GM21447 (cell line): ENCODE data around the gene GIMAP5.

Source experiments
- ATAC-seq: cut with Tn5 transposase; IDR thresholded peaks from one replicate; pipeline ENCODE4 v1.9.1; 2021; ENCODE audit not compliant: unreplicated experiment

The GIMAP5 gene

GRCh38 chr7:150734254-150734653 lies 3.0 kb upstream of the GIMAP5 start:
- ATAC-seq = no peak

- no peak for ATAC-seq
Observed at GRCh38 chr7:150735596-150736358, 1.4 kb upstream of the GIMAP5 start.

- peak; percentile 14 for ATAC-seq
Observed at GRCh38 chr7:150736864-150737263, 354 bp upstream of the GIMAP5 start.

GRCh38 chr7:150738092-150738491 lies 874 bp downstream of the GIMAP5 start:
- no peak for ATAC-seq

GRCh38 chr7:150738591-150739001 lies 1.4 kb downstream of the GIMAP5 start:
- no peak for ATAC-seq

GRCh38 chr7:150739033-150739432 lies 1.8 kb downstream of the GIMAP5 start:
- no peak for ATAC-seq

GRCh38 chr7:150740053-150740452 lies 2.8 kb downstream of the GIMAP5 start:
- no peak for ATAC-seq

GRCh38 chr7:150742286-150742968 lies 5.2 kb downstream of the GIMAP5 start:
- ATAC-seq = no peak

- no peak for ATAC-seq
Observed at GRCh38 chr7:150744041-150744656, 6.9 kb downstream of the GIMAP5 start.

GRCh38 chr7:150745086-150745485 lies 7.9 kb downstream of the GIMAP5 start:
- ATAC-seq = no peak

GRCh38 chr7:150745876-150746275 lies 8.7 kb downstream of the GIMAP5 start:
- ATAC-seq = no peak

- ATAC-seq = no peak
Observed at GRCh38 chr7:150746921-150747320, 9.7 kb downstream of the GIMAP5 start.

- ATAC-seq = no peak
Observed at GRCh38 chr7:150748376-150748775, 11.2 kb downstream of the GIMAP5 start.

GRCh38 chr7:150751702-150752101 lies 14.5 kb downstream of the GIMAP5 start:
- ATAC-seq = no peak

- ATAC-seq = no peak
Observed at GRCh38 chr7:150753239-150753638, 16.0 kb downstream of the GIMAP5 start.

GRCh38 chr7:150753826-150754603 lies 16.8 kb downstream of the GIMAP5 start:
- ATAC-seq = peak; percentile 43

- peak; percentile 20 for ATAC-seq
Observed at GRCh38 chr7:150754951-150755350, 17.7 kb downstream of the GIMAP5 start.

GRCh38 chr7:150755473-150756099 lies 18.4 kb downstream of the GIMAP5 start:
- peak; percentile 61 for ATAC-seq

- ATAC-seq = no peak
Observed at GRCh38 chr7:150756166-150756565, 18.9 kb downstream of the GIMAP5 start.

GRCh38 chr7:150756858-150757257 lies 19.6 kb downstream of the GIMAP5 start:
- no peak for ATAC-seq

- no peak for ATAC-seq
Observed at GRCh38 chr7:150759479-150759878, 22.3 kb downstream of the GIMAP5 start.
